Hematopoietic multipotent progenitor cell treated with erythropoietin and hydrocortisone succinate and interleukin-3 and kit ligand, for 8 days (in vitro differentiated cells): ENCODE data around the gene SSTR3.
"Not testable (repeated sequence)": the region's sequence is repeated elsewhere in the genome, so short reads cannot be mapped to it uniquely, and the experiment has no call there.

Experiments
- DNase-seq: peaks from one replicate; pipeline ENCODE4 v3.0.0-alpha.2; 2015

Gene SSTR3

GRCh38 chr22:37241351-37242142 lies 29.3 kb upstream of the SSTR3 start:
- DNase-seq, result peak; percentile 53

GRCh38 chr22:37240941-37241320 lies 28.7 kb upstream of the SSTR3 start:
- no peak for DNase-seq

GRCh38 chr22:37240240-37240940 lies 28.1 kb upstream of the SSTR3 start:
- no peak for DNase-seq

GRCh38 chr22:37239336-37240239 lies 27.3 kb upstream of the SSTR3 start:
- no peak for DNase-seq

- no peak for DNase-seq
Measured at GRCh38 chr22:37237371-37238268, 25.3 kb upstream of the SSTR3 start.

GRCh38 chr22:37235897-37236607 lies 23.8 kb upstream of the SSTR3 start:
- DNase-seq, result no peak

- no peak for DNase-seq
Measured at GRCh38 chr22:37234736-37235711, 22.7 kb upstream of the SSTR3 start.

GRCh38 chr22:37233751-37234631 lies 21.7 kb upstream of the SSTR3 start:
- DNase-seq, result no peak

GRCh38 chr22:37233371-37233750 lies 21.1 kb upstream of the SSTR3 start:
- not testable (repeated sequence) for DNase-seq

- no peak for DNase-seq
Measured at GRCh38 chr22:37232140-37232998, 20.1 kb upstream of the SSTR3 start.

GRCh38 chr22:37231406-37232139 lies 19.3 kb upstream of the SSTR3 start:
- no peak for DNase-seq

- no peak for DNase-seq
Measured at GRCh38 chr22:37230673-37231405, 18.6 kb upstream of the SSTR3 start.

- DNase-seq, result peak; percentile 87
Measured at GRCh38 chr22:37229805-37230672, 17.8 kb upstream of the SSTR3 start.

- peak; percentile 24 for DNase-seq
Measured at GRCh38 chr22:37229012-37229804, 16.9 kb upstream of the SSTR3 start.
